Endothelial cell of umbilical vein (primary cell): ENCODE data around the gene FGD3. TPM values are rescaled to one million over a fixed set of nuclear protein-coding genes. Genes with fewer than 3 reads are reported as not detected.

Experiments used
- BruUV-seq: library from RNA; stranded (reverse); fragments of 400-500 nt; replicated peaks from 2 replicates; lab custom pipeline; 2021; lab: Mats Ljungman, UMichigan
- CTCF ChIA-PET: fragments of 300-600, 350-600 bp; sonication (Branson Sonifier 250); formaldehyde crosslinking; loops from one replicate; lab custom pipeline; 2021; ENCODE audit warnings: antibody characterized with exemption, inconsistent platforms; lab: Charles Lee
- POLR2A ChIA-PET: fragments of 300-600, 350-600 bp; sonication (Branson Sonifier 250); formaldehyde crosslinking; loops from one replicate; lab custom pipeline; 2021; ENCODE audit warnings: antibody characterized with exemption, inconsistent platforms; lab: Charles Lee
- DNase-seq: peaks from one replicate; pipeline ENCODE4 v3.0.0-alpha.2; 2011; ENCODE audit warnings: low read depth, low spot score
- FAIRE-seq: peaks from 2 replicates; lab custom pipeline; 2011; peaks lifted over from hg19 to GRCh38; lab: Jason Lieb, UNC
- H2AFZ ChIP-seq: 2 replicates; pipeline ENCODE4 v1.6.0; 2012; ENCODE audit warnings: low read depth, low read length, control low read depth, inconsistent platforms
- H3K27ac ChIP-seq: 2 replicates; pipeline ENCODE4 v1.5.1; 2011; ENCODE audit warnings: low read depth, mild to moderate bottlenecking, control low read depth, low read length, moderate library complexity; ENCODE audit not compliant: insufficient read depth
- H3K27me3 ChIP-seq, 2 experiments: 2 replicates each; pipeline versions ENCODE4 v1.6.0 to v1.6.1; 2011; ENCODE audit warnings: low read length in 2 of 2, mixed read lengths in 1 of 2; ENCODE audit not compliant: control insufficient read depth in 2 of 2, insufficient read depth in 2 of 2
- H3K36me3 ChIP-seq, 2 experiments: 2 replicates in 1 of 2; 3 replicates in 1 of 2; pipeline ENCODE4 v1.5.1; 2011; ENCODE audit warnings: low read length in 2 of 2, mild to moderate bottlenecking in 1 of 2, moderate library complexity in 1 of 2; ENCODE audit not compliant: control insufficient read depth in 2 of 2, insufficient read depth in 2 of 2; ENCODE audit errors: extremely low read depth in 1 of 2
- H3K4me1 ChIP-seq: 3 replicates; pipeline ENCODE4 v1.5.1; 2011; ENCODE audit warnings: mild to moderate bottlenecking, low read length; ENCODE audit not compliant: control insufficient read depth, insufficient read depth; ENCODE audit errors: extremely low read depth
- H3K4me2 ChIP-seq: 2 replicates; pipeline ENCODE4 v1.6.1; 2011; ENCODE audit warnings: low read length, control low read depth, mixed read lengths; ENCODE audit not compliant: insufficient read depth
- H3K4me3 ChIP-seq, 3 experiments: fragments of 200-600 bp in 1 of 3; sonication (generic), shearing (Covaris generic) in 1 of 3; replicated peaks in 1 of 3; 2 replicates each; pipeline ENCODE4 v1.5.1; 2011 to 2016; ENCODE audit warnings: control low read depth in 3 of 3, low read length in 3 of 3, mild to moderate bottlenecking in 2 of 3, inconsistent platforms in 1 of 3, low read depth in 1 of 3, moderate library complexity in 1 of 3; ENCODE audit not compliant: insufficient read depth in 1 of 3
- H3K79me2 ChIP-seq: 2 replicates; pipeline ENCODE4 v1.6.0; 2012; ENCODE audit warnings: low read length, inconsistent platforms; ENCODE audit not compliant: control insufficient read depth, insufficient read depth
- H3K9ac ChIP-seq: replicated peaks from 2 replicates; pipeline ENCODE3; 2011; ENCODE audit warnings: low read length, control low read depth; ENCODE audit not compliant: insufficient read depth; ENCODE audit errors: extremely low read depth
- H3K9me1 ChIP-seq: replicated peaks from 3 replicates; pipeline ENCODE4 v1.6.0; 2011; ENCODE audit warnings: mild to moderate bottlenecking, low read length; ENCODE audit not compliant: control insufficient read depth, insufficient read depth; ENCODE audit errors: extremely low read depth
- H3K9me3 ChIP-seq: replicated peaks from 2 replicates; pipeline ENCODE4 v1.5.1; 2012; ENCODE audit warnings: low read length, inconsistent platforms; ENCODE audit not compliant: control insufficient read depth, insufficient read depth
- H4K20me1 ChIP-seq: replicated peaks from 2 replicates; pipeline ENCODE3; 2011; ENCODE audit warnings: mild to moderate bottlenecking, low read length; ENCODE audit not compliant: control insufficient read depth, insufficient read depth; ENCODE audit errors: extremely low read depth
- EZH2 ChIP-seq: IDR thresholded peaks from 2 replicates; pipeline ENCODE4 v1.6.1; 2012; ENCODE audit warnings: borderline replicate concordance, low read depth, mild to moderate bottlenecking, moderate library complexity, low read length, inconsistent platforms; ENCODE audit not compliant: severe bottlenecking
- FOS ChIP-seq: IDR thresholded peaks from 2 replicates; pipeline ENCODE4 v1.6.1; 2011; ENCODE audit warnings: mild to moderate bottlenecking, low read length, moderate library complexity, borderline replicate concordance; ENCODE audit not compliant: insufficient read depth
- GATA2 ChIP-seq: IDR thresholded peaks from 2 replicates; pipeline ENCODE4 v1.7.0; 2011; ENCODE audit warnings: low read depth, mild to moderate bottlenecking, moderate library complexity, mixed read lengths, low read length; ENCODE audit not compliant: insufficient read length, insufficient read depth
- JUN ChIP-seq: IDR thresholded peaks from 2 replicates; pipeline ENCODE4 v1.6.1; 2011; ENCODE audit warnings: borderline replicate concordance, low read depth; ENCODE audit not compliant: insufficient read length, insufficient read depth
- MYC ChIP-seq: IDR thresholded peaks from one replicate; pipeline ENCODE4 v1.6.1; 2011; ENCODE audit warnings: mild to moderate bottlenecking, low read depth, low read length
- POLR2A ChIP-seq: IDR thresholded peaks from 2 replicates; pipeline ENCODE4 v1.6.1; 2012; ENCODE audit warnings: low read depth, mild to moderate bottlenecking, control low read depth, low read length
- POLR2AphosphoS5 ChIP-seq: IDR thresholded peaks from 2 replicates; pipeline ENCODE4 v1.6.1; 2012; ENCODE audit warnings: low read depth, mild to moderate bottlenecking, control low read depth, low read length, moderate library complexity; ENCODE audit not compliant: insufficient read depth
- dilution Hi-C: fragments of 300-500 bp; cut with MboI; formaldehyde crosslinking; loops from one replicate; pipeline ENCODE4 v1.15.0; 2019; ENCODE audit warnings: low sequenced_read_pairs; ENCODE audit not compliant: extremely low pct_ligation_motif_present
- intact Hi-C: fragments of 100-400 bp; cut with micrococcal nuclease; formaldehyde crosslinking; loops from one replicate; pipeline ENCODE4 v1.10.0; 2022
- polyA plus RNA-seq, 4 experiments: library from polyadenylated mRNA; depleted of rRNA in 3 of 4; stranded (reverse) in 3 of 4; unstranded in 1 of 4; fragments of >200 nt; gene quantifications; 2 replicates each; pipeline versions ENCODE4 v1.2.1 to v1.2.3, GENCODE V29; 2011 to 2012; ENCODE audit warnings: missing spikeins in 1 of 4
- total RNA-seq: library from RNA; stranded (reverse); gene quantifications from 2 replicates; pipeline ENCODE4 v1.2.3, GENCODE V29; 2021
- TF ChIP-seq, protein P1 (sequence below), 2 donors: IDR thresholded peaks; 1 replicate in 1 of 2; 2 replicates in 1 of 2; pipeline ENCODE4 v1.5.1; 2011; ENCODE audit warnings: low read length in 2 of 2, mild to moderate bottlenecking in 2 of 2, moderate library complexity in 2 of 2, control low read depth in 1 of 2, inconsistent platforms in 1 of 2, low read depth in 1 of 2; ENCODE audit not compliant: insufficient read depth in 1 of 2; ENCODE audit errors: extremely low read depth in 1 of 2
- TF ChIP-seq, protein P2 (sequence below): IDR thresholded peaks from 2 replicates; pipeline ENCODE4 v1.6.1; 2011; ENCODE audit not compliant: insufficient read depth, insufficient read length

The FGD3 gene
- total and polyA plus RNA-seq, 2 donors (not counting 3 experiments of a cell fraction or from before 2014, with no cell fraction given), result not detected

DNA sequence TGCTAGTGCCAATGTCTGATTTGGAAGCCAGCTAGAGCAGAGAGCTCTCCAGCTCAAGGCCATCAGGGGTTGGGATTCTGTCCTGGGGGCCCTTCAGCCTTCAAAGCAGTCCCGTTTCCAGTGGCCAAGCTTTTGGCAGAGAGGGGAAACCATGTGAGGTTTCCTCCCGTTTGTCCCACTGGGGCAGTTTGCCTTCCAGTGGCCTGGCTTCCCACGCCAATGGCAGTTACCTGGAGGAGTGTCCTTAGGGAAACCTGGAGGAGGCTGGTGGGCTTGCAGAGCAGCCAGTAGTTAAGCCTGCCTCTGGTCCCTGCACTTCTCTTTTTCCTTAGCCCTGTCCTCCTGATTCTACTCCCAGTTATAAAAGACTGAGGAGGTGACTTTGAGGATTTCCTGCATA is 37.7 kb downstream of the FGD3 start:
- TF ChIP-seq, protein P1, sequence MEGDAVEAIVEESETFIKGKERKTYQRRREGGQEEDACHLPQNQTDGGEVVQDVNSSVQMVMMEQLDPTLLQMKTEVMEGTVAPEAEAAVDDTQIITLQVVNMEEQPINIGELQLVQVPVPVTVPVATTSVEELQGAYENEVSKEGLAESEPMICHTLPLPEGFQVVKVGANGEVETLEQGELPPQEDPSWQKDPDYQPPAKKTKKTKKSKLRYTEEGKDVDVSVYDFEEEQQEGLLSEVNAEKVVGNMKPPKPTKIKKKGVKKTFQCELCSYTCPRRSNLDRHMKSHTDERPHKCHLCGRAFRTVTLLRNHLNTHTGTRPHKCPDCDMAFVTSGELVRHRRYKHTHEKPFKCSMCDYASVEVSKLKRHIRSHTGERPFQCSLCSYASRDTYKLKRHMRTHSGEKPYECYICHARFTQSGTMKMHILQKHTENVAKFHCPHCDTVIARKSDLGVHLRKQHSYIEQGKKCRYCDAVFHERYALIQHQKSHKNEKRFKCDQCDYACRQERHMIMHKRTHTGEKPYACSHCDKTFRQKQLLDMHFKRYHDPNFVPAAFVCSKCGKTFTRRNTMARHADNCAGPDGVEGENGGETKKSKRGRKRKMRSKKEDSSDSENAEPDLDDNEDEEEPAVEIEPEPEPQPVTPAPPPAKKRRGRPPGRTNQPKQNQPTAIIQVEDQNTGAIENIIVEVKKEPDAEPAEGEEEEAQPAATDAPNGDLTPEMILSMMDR (IDR thresholded peaks at IDR 0.05; ENCODE audit: extremely low read depth in 1 of 2, insufficient read depth in 1 of 2, low read depth in 1 of 2, low read length in 2 of 2), result no peak
- TF ChIP-seq JUN (no peak), MYC (no peak), EZH2 (no peak), GATA2 (no peak), POLR2A (no peak), POLR2AphosphoS5 (no peak), FOS (no peak)
- TF ChIP-seq, protein P2, sequence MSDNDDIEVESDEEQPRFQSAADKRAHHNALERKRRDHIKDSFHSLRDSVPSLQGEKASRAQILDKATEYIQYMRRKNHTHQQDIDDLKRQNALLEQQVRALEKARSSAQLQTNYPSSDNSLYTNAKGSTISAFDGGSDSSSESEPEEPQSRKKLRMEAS, result no peak
- Histone ChIP-seq H3K9me3 (peaks cover 2% of the 10 kb centered on the region), H3K9ac (no peak overlapping the region), H4K20me1 (no peaks in the 10 kb centered on the region), H3K27me3 (no peaks in the 10 kb centered on the region), H2AFZ (no peak overlapping the region), H3K79me2 (no peaks in the 10 kb centered on the region), H3K4me2 (no peak overlapping the region), H3K9me1 (no peaks in the 10 kb centered on the region), H3K4me3 (no peak overlapping the region), H3K36me3 (no peaks in the 10 kb centered on the region), H3K4me1 (no peaks in the 10 kb centered on the region), H3K27ac (no peak overlapping the region)
- CTCF ChIA-PET, result no interaction called here
- POLR2A ChIA-PET, result no interaction called here
- FAIRE-seq, result no peak
- dilution Hi-C loops, result no loop called here
- DNase-seq, result no peak
- intact Hi-C loops, result no loop called here
- no TSS peak for BruUV-seq
